Measurements from ENCODE around the gene BTBD2. TPM values are rescaled to one million over a fixed set of nuclear protein-coding genes. Genes with fewer than 3 reads are reported as not detected.

BTBD2 gene
- total and polyA plus RNA-seq, 2 of the 13 experiments (the other 11 are each of a cell fraction or from before 2014, with no cell fraction given) = 28.1 to 45.3 TPM

- H3K4me3 ChIP-seq (replicated peaks in 1 of 3; ENCODE audit: insufficient read depth in 1 of 3, low read depth in 2 of 3, low read length in 3 of 3) = no peak overlapping the region
- POLR2A ChIA-PET = interaction anchor here (1.2 to 2.6 kb wide), 4 partner anchors 9 to 23 kb away, joined by 3 to 8 read pairs (median 6); no protein-coding TSS in a partner anchor
- no peaks in the 10 kb centered on the region for H3K4me1 ChIP-seq (ENCODE audit: insufficient read depth, low read length)
- H3K36me3 ChIP-seq (replicated peaks in 1 of 2; ENCODE audit: control insufficient read depth in 1 of 2, insufficient read depth in 2 of 2, low read length in 2 of 2) = peaks cover 15 to 41% of the 10 kb centered on the region in 2 experiments; a peak in 4 of 5 replicates
- ATAC-seq (no peak), FAIRE-seq (no peak), DNase-seq (ENCODE audit: low spot score) (no peak)
- TSS peak; percentile 33 for BruUV-seq (replicated peaks)
- in situ Hi-C loops (cut with HindIII; ENCODE audit: extremely low pct_ligation_motif_present, low pct_unique_long_range_greater_than_20kb) = no loop called here
- H3K9me3 ChIP-seq (ENCODE audit: low read length) = no peaks in the 10 kb centered on the region
- no peak overlapping the region for H3K27ac ChIP-seq (ENCODE audit: extremely low read length, insufficient read depth, low read length)
- intact Hi-C loops (cut with micrococcal nuclease; ENCODE audit: unreplicated experiment) = no loop called here
- no peaks in the 10 kb centered on the region for H4K20me1 ChIP-seq (ENCODE audit: insufficient read depth, low read length)
- no peak overlapping the region for H2AFZ ChIP-seq (ENCODE audit: low read length)
- no peaks in the 10 kb centered on the region for H3K79me2 ChIP-seq (ENCODE audit: insufficient read depth, low read length)
- 93% methylated on average over 44 of the region's 44 CpGs for WGBS (ENCODE audit: low lambda C conversion rate)
- no peak overlapping the region for H3K4me2 ChIP-seq (ENCODE audit: low read depth, low read length)
- no peaks in the 10 kb centered on the region; a peak in 1 of 5 replicates for H3K27me3 ChIP-seq (ENCODE audit: control insufficient read depth in 1 of 2, insufficient read depth in 2 of 2, low read length in 2 of 2)
- CTCF ChIA-PET (ENCODE audit: low intra/inter-chr PET ratio, low total read pairs) = no interaction called here
- H3K9ac ChIP-seq (ENCODE audit: insufficient read depth, low read depth, low read length) = no peak overlapping the region
- TF ChIP-seq ZFP36 (IDR thresholded peaks at IDR 0.05; ENCODE audit: borderline replicate concordance, low read depth, low read length, partially characterized antibody) (no peak), MXD4 (CRISPR knock-in tag; IDR thresholded peaks at IDR 0.05) (no peak), ZMYM4 (CRISPR knock-in tag; IDR thresholded peaks at IDR 0.05) (no peak), SKIL (CRISPR knock-in tag; IDR thresholded peaks at IDR 0.05; ENCODE audit: borderline replicate concordance) (no peak), ZNF75D (CRISPR knock-in tag; IDR thresholded peaks at IDR 0.05; ENCODE audit: borderline replicate concordance) (no peak), ZNF891 (CRISPR knock-in tag; IDR thresholded peaks at IDR 0.05) (no peak), CTCF (CRISPR knock-in tag; IDR thresholded peaks at IDR 0.05) (no peak), HINFP (CRISPR knock-in tag; IDR thresholded peaks at IDR 0.05; ENCODE audit: low read depth) (no peak), ZNF580 (CRISPR knock-in tag; IDR thresholded peaks at IDR 0.05; ENCODE audit: borderline replicate concordance, low read depth) (no peak), SALL2 (CRISPR knock-in tag; IDR thresholded peaks at IDR 0.05) (no peak), SMARCE1 (IDR thresholded peaks at IDR 0.05; ENCODE audit: borderline replicate concordance) (no peak), THAP8 (CRISPR knock-in tag; IDR thresholded peaks at IDR 0.05; ENCODE audit: borderline replicate concordance) (no peak), ZNF574 (CRISPR knock-in tag; IDR thresholded peaks at IDR 0.05) (no peak)
Measured at GRCh38 chr19:2038284-2039088, 23.0 kb upstream of the BTBD2 start.

Measured in HepG2 (cell line).